Fibroblast of lung (primary cell): Measurements from ENCODE around the gene TNFRSF21. TPM values are rescaled to one million over a fixed set of nuclear protein-coding genes. Genes with fewer than 3 reads are reported as not detected.

Source experiments
- DNase-seq, 2 donors: peaks; one replicate each; pipeline versions ENCODE4 v3.0.0 to v3.0.0-alpha.2; 2010; ENCODE audit warnings: low read depth in 2 of 2
- H2AFZ ChIP-seq: 2 replicates; pipeline ENCODE4 v1.5.1; 2012; ENCODE audit warnings: low read length, control low read depth, inconsistent platforms
- H3K27ac ChIP-seq: 2 replicates; pipeline ENCODE4 v1.5.1; 2011; ENCODE audit warnings: low read length, control low read depth; ENCODE audit not compliant: insufficient read depth
- H3K27me3 ChIP-seq: 2 replicates; pipeline ENCODE4 v1.5.1; 2011; ENCODE audit warnings: mild to moderate bottlenecking, low read length; ENCODE audit not compliant: control insufficient read depth, insufficient read depth
- H3K36me3 ChIP-seq: 2 replicates; pipeline ENCODE4 v1.5.1; 2011; ENCODE audit warnings: low read length; ENCODE audit not compliant: control insufficient read depth, insufficient read depth
- H3K4me1 ChIP-seq: 2 replicates; pipeline ENCODE4 v1.5.1; 2011; ENCODE audit warnings: low read length; ENCODE audit not compliant: control insufficient read depth, insufficient read depth; ENCODE audit errors: extremely low read depth
- H3K4me2 ChIP-seq: 2 replicates; pipeline ENCODE4 v1.5.1; 2011; ENCODE audit warnings: low read length, control low read depth; ENCODE audit not compliant: insufficient read depth; ENCODE audit errors: extremely low read depth
- H3K4me3 ChIP-seq, 4 experiments: fragments of 200-600 bp in 1 of 4; sonication (generic) in 1 of 4; replicated peaks in 1 of 4; 2 replicates each; pipeline ENCODE4 v1.5.1; 2011 to 2016; ENCODE audit warnings: low read length in 4 of 4, low read depth in 3 of 4, mild to moderate bottlenecking in 3 of 4, control low read depth in 2 of 4, inconsistent platforms in 1 of 4, mixed read lengths in 1 of 4; ENCODE audit not compliant: insufficient read depth in 1 of 4; ENCODE audit errors: control extremely low read depth in 1 of 4
- H3K79me2 ChIP-seq: 2 replicates; pipeline ENCODE4 v1.5.1; 2012; ENCODE audit warnings: mild to moderate bottlenecking, low read length, inconsistent platforms; ENCODE audit not compliant: control insufficient read depth, insufficient read depth
- H3K9ac ChIP-seq: 2 replicates; pipeline ENCODE4 v1.5.1; 2011; ENCODE audit warnings: mild to moderate bottlenecking, low read length, control low read depth; ENCODE audit not compliant: insufficient read depth
- H3K9me3 ChIP-seq: 2 replicates; pipeline ENCODE4 v1.5.1; 2012; ENCODE audit warnings: low read depth, low read length; ENCODE audit not compliant: control insufficient read depth, insufficient read depth
- H4K20me1 ChIP-seq: 2 replicates; pipeline ENCODE4 v1.5.1; 2011; ENCODE audit warnings: low read length; ENCODE audit not compliant: control insufficient read depth, insufficient read depth; ENCODE audit errors: extremely low read depth
- CTCF ChIP-seq, 2 donors: IDR thresholded peaks in 1 of 2; conservative IDR thresholded peaks in 1 of 2; 1 replicate in 1 of 2; 2 replicates in 1 of 2; pipeline ENCODE4 v1.5.1; 2011 to 2012; ENCODE audit warnings: low read length in 2 of 2, control low read depth in 1 of 2, inconsistent platforms in 1 of 2, low read depth in 1 of 2, mild to moderate bottlenecking in 1 of 2
- EZH2 ChIP-seq: IDR thresholded peaks from 2 replicates; pipeline ENCODE4 v1.5.1; 2012; ENCODE audit warnings: low read length, control low read depth, mild to moderate bottlenecking; ENCODE audit errors: missing control alignments
- polyA plus RNA-seq, 2 donors: library from polyadenylated mRNA; depleted of rRNA in 1 of 2; stranded (reverse) in 1 of 2; unstranded in 1 of 2; fragments of >200 nt; gene quantifications; 2 replicates each; pipeline ENCODE4 v1.2.1, GENCODE V29; 2011 to 2012; ENCODE audit warnings: missing spikeins in 1 of 2
- total RNA-seq: library from RNA; depleted of rRNA; stranded (reverse); fragments of >200 nt; gene quantifications from 2 replicates; pipeline ENCODE4 v1.2.1, GENCODE V29; 2014

Gene TNFRSF21
- total and polyA plus RNA-seq, 2 donors (not counting 1 experiment from before 2014, with no cell fraction given) = 4.8 to 8.9 TPM

DNA sequence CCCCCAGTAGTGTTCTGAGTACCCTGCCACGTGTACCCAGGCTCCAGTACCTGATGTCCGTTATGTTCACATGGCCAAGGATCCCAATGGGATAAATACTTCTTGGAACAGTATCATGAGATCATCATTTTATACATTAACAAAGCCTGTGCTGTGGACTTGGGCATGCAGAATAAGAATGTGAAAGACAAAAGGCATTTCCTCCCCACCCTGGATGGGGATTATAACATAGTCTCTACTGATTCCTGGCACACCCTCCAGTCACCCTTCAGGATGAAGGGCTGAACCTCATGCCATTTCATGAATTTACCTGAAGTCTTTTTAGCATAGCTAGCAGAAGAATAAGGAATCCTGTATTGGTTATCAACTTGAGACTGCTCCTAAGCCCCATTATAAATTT, 2.8 kb downstream of the TNFRSF21 start:
- Histone ChIP-seq H3K27me3 (peaks cover 2% of the 10 kb centered on the region), H3K4me3 (peak overlapping the region in 2 of 4 experiments; percentile 2 to 77), H3K4me2 (no peak overlapping the region), H3K27ac (no peak overlapping the region), H3K9ac (no peak overlapping the region), H4K20me1 (no peaks in the 10 kb centered on the region), H2AFZ (no peak overlapping the region), H3K79me2 (no peaks in the 10 kb centered on the region), H3K4me1 (no peaks in the 10 kb centered on the region), H3K9me3 (no peaks in the 10 kb centered on the region), H3K36me3 (no peaks in the 10 kb centered on the region)
- TF ChIP-seq EZH2 = no peak
- TF ChIP-seq CTCF (conservative IDR thresholded peaks at IDR 0.05 in 1 of 2, IDR thresholded peaks at IDR 0.05 in 1 of 2; ENCODE audit: low read depth in 1 of 2, low read length in 2 of 2) = no peak
- DNase-seq = peak in 1 of 2 donors; percentile 29

DNA sequence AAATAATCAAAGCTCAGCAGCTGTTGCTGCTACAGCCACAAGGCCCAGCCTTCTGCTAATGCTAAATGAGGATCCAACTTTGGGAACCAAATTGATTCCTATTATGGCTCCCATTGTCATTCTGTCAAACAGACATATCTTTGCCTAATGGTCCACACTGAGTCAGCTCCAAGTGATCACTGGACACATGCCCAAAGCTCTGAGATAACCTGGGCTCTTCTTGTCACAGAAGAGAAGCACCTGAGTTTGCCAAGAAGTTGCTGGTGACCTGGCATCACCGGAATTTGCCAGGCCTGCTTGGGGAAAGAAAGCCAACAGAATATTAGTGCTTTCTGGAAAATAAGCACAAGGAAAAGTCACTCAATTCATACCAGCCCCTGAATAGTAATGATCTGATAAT, 5.8 kb downstream of the TNFRSF21 start:
- Histone ChIP-seq H3K9ac (no peak overlapping the region), H4K20me1 (no peaks in the 10 kb centered on the region), H3K27me3 (no peaks in the 10 kb centered on the region), H3K4me1 (no peaks in the 10 kb centered on the region), H3K36me3 (no peaks in the 10 kb centered on the region), H3K27ac (no peak overlapping the region), H3K9me3 (no peaks in the 10 kb centered on the region), H3K4me2 (no peak overlapping the region), H3K79me2 (no peaks in the 10 kb centered on the region), H3K4me3 (no peak overlapping the region), H2AFZ (no peak overlapping the region)
- no peak for TF ChIP-seq EZH2
- TF ChIP-seq CTCF (conservative IDR thresholded peaks at IDR 0.05 in 1 of 2, IDR thresholded peaks at IDR 0.05 in 1 of 2; ENCODE audit: low read depth in 1 of 2, low read length in 2 of 2) = no peak
- DNase-seq = no peak

DNA sequence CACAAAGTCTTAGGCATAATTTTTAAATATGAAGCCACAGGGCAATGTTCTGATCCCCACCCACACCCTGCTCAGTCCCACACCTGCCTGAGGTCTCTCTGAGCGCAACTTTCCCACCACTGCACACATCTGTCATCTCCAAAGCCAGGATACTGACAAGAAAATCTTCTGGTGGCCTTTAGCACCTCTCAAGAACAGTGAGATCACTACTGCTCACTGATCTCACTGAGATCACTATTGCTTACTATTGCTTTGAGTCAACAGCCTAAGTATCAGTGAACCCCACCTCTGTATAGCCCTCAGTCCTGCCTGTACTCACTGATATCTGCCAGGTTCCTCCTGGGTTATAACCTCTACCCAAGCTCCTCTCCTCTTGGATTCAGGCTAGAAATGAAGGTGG, 6.4 kb downstream of the TNFRSF21 start:
- no peak for DNase-seq
- no peak for TF ChIP-seq CTCF (conservative IDR thresholded peaks at IDR 0.05 in 1 of 2, IDR thresholded peaks at IDR 0.05 in 1 of 2; ENCODE audit: low read depth in 1 of 2, low read length in 2 of 2)
- no peak for TF ChIP-seq EZH2
- H3K4me3 ChIP-seq = no peak overlapping the region
- no peaks in the 10 kb centered on the region for H3K9me3 ChIP-seq
- no peak overlapping the region for H3K9ac ChIP-seq
- no peaks in the 10 kb centered on the region for H4K20me1 ChIP-seq
- no peaks in the 10 kb centered on the region for H3K4me1 ChIP-seq
- no peaks in the 10 kb centered on the region for H3K27me3 ChIP-seq
- no peak overlapping the region for H2AFZ ChIP-seq
- no peak overlapping the region for H3K27ac ChIP-seq
- no peaks in the 10 kb centered on the region for H3K36me3 ChIP-seq
- H3K79me2 ChIP-seq = no peaks in the 10 kb centered on the region
- no peak overlapping the region for H3K4me2 ChIP-seq
